NCI-H1048 (cell line): Measurements from ENCODE around the gene UBAP1.
"Not testable (repeated sequence)": the region's sequence is repeated elsewhere in the genome, so short reads cannot be mapped to it uniquely, and the experiment has no call there.

Source experiments
- DNase-seq: peaks from one replicate; lab custom pipeline; 2025; lab: John Stamatoyannopoulos, UW

The UBAP1 gene

DNA sequence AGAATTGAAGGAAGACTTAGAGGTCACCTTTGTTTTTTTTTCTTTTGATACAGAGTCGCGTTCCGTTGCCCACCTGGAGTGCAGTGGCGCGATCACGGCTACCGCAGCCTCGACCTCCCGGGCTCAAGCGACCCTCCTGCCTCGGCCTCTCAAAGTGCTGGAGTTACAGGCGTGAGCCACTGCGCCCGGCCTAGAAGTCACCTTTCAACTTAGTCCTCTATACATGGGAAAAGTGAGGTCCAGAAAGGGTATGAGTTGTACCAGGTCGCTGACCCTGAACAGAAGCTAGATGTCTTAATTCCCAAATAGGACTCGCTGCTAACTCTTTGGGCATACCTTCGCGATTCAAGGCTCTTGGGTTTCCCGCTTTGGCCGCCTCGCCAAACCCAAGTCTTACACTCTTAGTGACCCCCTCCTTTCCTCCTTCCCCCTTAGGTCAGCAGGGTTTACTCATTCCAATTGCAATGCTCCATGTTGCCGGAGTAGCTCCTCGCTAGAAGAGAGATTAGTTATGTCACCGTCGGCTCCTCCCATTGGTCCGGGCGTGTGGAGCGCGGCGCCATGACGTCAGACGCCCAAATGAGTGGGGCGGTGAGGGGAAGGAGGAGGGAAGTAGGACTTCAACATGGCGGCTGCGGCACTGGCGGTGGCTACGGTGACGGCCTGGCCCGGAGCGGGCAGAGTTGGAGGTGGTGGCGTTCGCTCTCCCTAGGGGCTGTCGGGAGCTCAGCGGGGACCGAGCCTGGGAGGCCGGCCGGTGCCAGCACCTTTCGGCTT lies at the start of gene UBAP1:
Gene UBAP1 (plus strand): TSS at position 608 of the 777 bp plus-strand sequence. CDS start 41,872 bp downstream, outside the sequence.
- DNase-seq, result peak; percentile 93

DNA sequence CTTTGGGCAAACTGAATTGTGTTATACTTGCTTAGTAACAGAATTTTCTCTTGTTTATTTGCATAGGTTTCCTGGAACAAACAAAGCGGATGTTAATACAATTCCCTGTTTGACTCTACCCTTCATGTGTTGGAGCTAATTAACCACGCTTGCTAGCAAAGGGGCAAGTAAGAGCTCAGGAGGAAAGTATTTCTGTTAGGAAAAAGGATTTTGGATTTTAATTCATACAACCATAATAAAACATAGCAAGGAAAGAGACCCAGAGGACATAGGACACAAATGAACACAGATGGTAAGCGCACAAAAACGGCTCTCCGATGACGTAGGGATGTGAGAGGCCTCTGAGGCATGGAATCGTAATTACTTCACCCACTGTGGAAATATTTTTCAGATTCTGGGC lies 47.3 kb upstream of the UBAP1 start:
- DNase-seq, result no peak

DNA sequence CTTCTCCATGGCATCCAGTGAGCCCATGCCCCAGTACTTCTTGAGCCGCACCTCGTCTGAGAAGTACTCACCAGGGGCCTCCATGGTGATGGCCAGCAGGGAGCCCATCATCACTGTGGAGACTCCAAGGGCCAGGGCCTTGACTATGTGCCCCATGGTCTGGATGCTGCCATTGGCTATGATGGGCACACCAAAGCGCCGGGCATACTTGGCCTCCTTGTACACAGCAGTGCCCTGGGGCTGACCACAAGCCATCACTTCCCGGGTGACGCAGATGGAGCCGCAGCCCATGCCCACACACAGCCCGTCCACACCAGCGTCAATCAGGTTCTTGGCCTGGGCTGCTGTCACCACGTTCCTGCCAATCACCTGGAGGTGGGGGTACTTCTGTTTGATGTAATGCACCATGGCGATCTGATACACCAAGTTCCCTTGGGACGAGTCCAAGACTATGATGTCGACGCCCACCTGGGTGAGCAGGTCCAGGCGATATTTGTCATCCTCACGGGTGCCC lies 45.4 kb upstream of the UBAP1 start:
- no peak for DNase-seq

DNA sequence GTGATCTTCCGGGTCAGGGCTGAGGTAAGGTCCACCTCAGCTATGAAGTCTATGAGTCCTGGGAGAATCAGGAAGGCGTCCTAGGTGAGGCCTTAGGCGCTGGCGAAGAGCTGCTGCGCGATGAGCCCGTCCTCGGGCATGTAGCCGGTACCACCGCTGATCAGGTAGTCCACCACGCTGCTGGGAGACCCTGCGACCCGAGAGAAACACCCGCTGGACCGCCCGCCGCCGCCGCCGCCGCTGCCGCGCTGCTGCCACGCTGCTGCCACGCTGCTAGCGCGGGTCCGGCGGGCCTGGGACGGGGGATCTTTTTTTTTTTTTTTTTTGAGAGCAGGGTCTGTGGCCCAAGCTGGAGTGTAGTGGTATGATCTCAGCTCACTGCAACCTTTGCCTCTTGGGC lies 44.3 kb upstream of the UBAP1 start:
- no peak for DNase-seq

DNA sequence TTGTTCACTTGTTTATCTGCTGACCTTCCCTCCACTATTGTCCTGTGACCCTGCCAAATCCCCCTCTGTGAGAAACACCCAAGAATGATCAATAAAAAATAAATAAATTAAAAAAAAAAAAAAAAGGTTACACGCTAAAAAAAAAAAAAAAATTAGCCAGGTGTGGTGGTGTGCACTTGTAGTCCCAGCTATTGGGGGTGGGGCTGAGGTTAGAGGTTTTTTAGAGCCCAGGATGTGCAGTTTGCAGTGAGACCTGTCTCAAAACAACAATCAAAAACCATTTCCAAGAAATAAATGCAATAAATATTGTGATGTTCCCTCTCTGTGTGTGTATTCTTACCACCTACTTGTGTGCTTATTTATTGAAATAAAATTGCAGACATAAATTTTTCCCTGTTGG lies 40.2 kb upstream of the UBAP1 start:
- not testable (repeated sequence) for DNase-seq

DNA sequence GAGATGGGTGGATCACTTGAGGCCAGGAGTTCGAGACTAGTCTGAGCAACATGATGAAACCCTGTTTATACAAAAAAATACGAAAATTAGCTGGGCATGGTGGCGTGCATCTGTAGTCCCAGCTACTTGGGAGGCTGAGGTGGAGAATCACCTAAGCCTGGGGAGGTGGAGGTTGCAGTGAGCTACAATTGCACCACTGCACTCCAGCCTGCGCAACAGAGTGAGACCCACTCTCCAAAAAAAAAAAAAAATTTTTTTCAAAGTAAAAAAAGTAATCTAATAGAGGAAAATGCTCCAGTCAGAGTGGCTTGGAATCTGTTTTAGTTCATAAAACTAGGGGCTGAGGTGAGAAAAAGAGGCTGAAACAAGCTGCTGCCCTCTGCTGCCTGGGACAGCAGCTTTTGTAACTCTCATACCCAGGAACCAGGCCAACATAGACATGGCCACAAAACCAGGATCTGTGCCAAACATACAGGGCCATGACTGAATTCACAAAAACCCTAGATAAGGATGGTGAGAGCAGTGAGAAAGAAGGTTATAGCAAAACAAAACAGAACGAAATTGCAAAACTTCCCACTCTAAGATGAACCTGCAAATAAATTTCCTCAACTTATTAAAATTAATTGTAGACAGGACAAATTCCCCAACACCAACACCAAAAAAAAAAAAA lies 39.2 kb upstream of the UBAP1 start:
- DNase-seq, result no peak

DNA sequence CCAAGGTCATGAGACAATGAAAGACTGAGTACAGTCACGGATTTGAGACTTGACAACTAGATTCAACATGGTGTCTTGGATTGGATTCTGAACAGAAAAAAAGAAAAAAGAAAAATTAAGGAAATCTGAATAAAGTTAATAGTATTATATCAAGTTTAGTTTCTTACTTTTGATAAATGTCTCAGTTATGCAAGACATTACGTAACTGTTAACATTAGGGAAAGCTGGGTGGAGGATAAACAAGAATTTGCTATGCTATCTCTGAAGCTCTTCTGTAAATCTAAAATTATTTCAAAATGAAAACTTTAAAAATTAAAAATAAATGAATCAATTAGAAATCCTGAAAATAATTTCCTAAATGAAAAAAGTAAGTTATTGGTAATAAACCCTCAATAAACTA lies 38.0 kb upstream of the UBAP1 start:
- no peak for DNase-seq

DNA sequence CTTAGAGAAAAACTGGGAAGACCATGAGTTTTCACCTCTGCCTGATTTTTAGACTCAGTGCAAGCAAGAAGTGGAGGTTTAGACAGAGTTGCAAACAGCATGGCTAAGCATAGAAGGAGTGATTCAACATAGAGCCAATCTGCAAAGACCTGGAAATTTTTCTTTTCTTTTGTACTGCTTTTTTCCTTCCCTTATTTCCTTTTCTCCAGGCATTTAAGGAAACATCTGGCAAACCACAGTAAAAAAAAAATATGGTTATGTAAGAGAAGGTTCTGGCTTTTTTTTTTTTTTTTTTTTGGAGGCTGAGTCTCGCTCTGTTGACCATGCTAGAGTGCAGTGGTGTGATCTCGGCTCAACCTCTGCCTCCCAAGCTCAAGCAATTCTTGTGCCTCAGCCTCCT lies 35.7 kb upstream of the UBAP1 start:
- DNase-seq, result no peak

DNA sequence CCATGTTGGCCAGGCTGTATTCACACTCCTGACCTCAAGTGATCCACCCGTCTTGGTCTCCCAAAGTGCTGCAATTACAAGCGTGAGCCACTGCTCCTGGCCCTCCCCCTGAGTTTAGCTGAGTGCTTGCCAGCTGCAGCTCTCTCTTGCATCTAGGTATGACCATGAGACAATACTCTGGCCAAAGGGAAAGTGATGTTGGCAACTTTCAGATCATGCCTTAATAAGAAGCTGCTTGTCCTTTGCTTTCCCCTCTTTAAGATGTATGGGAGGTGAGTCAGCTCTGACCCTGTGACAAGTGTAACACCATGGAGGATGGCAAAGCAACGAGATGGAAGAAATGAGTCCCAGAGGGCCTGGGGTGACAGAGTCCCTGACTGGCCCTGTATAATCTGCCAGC lies 33.7 kb upstream of the UBAP1 start:
- no peak for DNase-seq

DNA sequence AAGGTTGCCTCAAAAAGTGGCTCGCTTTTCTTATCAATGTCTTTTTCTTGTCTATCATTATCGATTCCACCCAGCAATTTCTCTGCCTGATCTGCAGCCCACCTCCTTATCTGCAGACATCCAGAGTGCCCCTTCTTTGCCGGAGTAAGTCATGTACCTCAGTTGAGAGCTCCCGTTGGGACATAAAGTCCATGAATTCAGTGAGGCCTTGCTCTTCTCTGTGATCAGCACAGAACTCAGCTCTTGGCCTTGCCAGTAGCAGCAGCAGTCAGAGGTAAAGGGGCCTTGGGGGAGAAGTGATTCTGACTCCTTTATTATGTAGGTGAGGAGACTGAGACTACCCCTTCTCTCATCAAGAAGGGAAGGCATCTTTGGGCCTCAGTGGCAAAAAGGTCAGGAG lies 27.4 kb upstream of the UBAP1 start:
- no peak for DNase-seq

DNA sequence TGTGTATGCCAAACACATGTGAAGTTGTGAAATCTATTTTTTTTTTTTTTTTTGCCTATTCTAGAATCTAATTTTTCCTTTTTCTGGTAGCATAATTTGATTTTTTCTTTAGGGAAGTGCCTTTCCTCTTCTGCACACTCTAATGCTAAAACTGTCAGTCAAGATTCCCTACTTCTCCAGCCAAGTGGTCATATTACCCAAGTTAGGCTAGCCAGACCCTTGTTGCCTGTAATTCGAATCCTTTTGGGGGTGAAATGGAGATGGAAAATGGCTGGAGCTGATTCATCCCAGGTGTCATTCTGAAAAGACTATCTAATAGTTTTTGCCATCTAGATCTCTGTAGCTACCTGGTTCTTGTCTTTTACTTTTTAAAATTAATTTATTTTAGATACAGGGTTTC lies 24.8 kb upstream of the UBAP1 start:
- no peak for DNase-seq

DNA sequence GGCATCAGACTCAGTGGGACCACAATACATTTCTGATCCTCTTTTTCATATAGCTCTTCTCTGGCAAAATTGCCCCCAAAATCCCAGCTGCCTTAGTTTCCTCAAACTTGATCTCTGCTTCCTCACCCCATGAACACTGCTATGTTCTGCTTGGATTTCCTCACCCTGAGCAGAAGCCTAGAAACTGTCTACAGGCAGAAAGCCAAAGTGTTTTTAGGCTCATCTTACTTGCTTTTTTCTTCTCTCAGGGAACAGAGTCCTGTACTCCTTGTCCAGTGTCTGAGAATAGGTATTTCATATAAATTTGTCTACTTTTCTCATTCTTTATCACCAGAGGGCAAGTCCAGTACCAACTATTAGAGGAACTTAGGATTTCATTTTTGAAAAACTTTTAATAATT lies 21.5 kb upstream of the UBAP1 start:
- DNase-seq, result no peak

DNA sequence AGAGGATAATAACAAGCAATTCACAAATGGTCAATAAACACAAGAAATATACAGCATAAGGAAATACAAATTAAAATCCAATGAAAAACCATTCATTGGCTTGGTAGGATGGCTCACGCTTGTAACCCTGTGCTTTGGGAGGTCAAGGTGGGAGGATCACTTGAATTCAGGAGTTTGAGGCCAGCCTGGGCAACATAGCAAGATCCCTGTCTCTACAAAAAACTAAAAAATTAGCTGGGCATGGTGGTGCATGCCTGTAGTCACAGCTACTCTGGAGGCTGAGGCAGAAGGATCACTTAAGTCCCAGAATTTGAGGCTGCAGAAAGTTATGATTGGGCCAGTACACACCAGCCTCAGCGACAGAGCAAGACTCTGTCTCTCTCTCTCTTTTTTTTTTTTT lies 20.9 kb upstream of the UBAP1 start:
- DNase-seq, result no peak

DNA sequence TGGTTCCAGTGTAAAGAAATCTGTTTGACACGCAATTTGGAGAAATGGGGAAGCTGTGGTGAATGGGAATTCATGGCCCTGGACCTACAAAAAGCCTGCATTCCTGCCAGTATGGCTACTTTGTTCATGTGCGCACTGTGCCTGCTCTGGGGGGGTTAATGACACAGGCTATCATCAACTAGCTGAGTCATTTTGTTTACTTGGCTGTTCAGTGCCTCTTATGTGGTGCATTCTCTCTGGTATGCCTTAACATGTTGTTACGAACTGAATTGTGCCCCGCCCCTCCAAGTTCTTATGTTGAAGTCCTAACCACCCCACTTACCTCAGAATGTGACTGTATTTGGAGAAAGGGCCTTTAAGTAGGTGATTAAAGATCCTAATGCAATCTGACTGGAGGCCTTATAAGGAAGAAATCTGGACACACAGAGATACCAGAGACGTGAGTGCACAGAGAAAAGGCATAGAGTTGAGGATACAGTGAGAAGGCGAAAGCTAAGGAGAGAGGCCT lies 20.4 kb upstream of the UBAP1 start:
- DNase-seq, result no peak

DNA sequence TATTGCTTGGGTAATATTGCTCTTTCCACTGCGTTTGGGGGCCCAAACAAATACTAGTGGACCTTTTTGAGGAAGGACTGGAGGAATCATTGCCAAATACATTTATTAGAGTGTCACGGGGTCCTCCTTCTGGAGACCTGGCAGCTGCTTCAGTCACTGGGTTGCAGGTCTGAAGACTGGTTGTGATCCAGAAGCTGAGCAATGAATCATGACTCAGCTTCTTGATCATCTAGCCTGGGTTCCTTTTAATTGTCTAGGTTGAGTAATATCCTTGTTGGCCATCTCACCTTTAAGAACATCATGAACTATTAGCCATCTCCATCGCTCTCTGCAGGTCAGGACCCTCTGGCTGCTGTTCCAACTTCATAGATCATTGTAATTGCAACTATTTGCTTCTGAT lies 15.4 kb upstream of the UBAP1 start:
- no peak for DNase-seq

DNA sequence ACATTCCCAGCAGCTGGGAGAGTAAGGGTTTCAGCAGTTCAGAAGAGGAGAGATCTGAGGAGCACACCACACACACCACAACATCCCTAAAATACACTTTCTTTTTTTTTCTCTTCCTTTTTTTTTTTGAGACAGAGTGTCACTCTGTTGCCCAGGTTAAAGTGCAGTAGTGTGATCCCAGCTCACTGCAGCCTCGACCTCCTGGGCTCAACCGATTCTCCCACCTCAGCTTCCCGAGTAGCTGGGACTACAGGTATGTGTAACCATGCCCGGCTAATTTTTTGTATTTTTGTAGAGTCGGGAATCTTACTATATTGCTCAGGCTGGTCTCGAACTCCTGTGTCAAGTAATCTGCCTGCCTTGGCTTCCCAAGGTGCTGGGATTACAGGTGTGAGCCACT lies 9.7 kb upstream of the UBAP1 start:
- no peak for DNase-seq

DNA sequence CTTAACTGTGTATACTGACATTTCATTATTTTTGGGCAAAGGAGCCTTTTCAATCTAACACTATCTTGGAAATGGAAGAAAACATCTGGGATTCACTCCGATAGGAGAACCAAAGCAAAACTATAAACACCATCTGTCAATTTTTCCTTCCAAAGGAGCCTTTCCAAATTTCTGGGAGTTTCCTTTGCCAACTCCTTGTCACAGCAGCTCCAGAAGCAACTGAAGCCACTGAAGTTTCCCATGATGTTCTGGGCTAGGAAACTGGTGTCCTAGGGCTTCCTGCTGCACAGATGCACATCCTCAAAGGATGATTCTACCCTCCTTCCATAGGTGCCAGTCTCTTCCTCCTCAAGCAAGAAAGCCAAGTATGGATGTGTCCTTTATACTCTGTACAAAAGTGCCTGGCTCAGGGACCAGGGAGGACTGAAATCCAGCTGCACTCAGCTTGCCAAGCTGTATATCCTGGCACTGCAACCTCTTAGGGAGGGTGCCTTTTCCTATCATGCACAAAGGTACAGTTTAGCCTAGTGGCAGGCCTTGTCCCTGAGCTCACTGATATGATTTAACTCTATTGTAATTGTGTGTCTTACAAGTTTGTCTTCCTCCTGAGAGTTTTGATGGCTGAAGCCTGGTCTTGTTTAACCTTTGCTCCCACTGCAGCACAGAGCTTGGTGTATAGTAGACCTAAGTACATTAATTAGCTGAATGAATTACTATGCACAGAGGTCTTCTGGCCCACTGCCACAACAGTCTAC lies 8.4 kb upstream of the UBAP1 start:
- DNase-seq, result no peak

DNA sequence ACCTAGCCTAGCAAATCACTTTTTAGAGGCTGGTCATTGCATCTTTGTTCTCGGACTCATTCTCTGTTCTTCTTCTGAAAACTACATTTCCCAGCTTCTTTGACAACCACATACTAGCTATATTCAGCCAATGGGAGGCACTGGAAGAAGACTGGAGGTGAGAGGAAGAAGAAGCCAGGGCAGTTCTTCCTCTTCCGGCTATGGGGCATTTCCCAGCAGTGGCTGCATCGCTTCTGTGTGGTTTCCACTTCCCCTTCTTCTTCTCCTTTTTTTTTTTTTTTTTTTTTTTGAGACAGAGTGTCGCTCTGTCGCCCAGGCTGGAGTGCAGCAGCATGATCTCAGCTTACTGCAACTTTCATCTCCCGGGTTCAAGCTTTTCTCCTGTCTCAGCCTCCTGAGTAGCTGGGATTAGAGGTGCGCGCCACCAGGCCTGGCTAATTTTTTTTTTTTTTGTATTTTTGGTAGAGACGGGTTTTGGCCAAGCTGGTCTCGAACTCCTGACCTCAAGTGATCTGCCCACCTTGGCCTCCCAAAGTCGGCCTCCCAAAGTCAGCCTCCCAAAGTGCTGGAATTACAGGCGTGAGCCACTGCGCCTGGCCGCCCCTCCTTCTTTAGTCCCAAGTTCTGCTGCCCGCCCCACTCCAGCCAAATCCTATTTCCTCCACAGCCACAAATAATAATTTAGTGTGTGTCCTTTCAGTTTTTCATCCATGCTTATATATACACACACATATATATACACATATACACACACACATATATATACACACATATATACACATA lies 6.9 kb upstream of the UBAP1 start:
- DNase-seq, result no peak

DNA sequence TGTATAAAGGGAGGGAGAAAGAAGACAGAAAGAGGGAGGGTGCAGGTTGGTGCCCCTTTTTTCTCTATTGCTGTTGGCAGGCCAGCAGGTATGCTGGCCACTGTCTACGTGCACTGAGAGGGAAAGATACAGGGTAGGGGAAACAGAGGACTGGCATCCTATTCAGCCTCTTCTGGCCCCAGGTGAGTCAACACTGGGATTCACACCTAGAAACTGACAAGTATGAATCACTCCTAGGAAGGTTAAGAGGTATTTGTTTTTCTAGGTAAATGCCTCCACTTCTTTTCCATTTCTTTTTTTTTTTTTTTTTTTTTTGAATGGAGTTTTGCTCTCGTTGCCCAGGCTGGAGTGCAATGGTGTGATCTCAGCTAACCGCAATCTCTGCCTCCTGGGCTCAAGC lies 2.8 kb upstream of the UBAP1 start:
- no peak for DNase-seq

DNA sequence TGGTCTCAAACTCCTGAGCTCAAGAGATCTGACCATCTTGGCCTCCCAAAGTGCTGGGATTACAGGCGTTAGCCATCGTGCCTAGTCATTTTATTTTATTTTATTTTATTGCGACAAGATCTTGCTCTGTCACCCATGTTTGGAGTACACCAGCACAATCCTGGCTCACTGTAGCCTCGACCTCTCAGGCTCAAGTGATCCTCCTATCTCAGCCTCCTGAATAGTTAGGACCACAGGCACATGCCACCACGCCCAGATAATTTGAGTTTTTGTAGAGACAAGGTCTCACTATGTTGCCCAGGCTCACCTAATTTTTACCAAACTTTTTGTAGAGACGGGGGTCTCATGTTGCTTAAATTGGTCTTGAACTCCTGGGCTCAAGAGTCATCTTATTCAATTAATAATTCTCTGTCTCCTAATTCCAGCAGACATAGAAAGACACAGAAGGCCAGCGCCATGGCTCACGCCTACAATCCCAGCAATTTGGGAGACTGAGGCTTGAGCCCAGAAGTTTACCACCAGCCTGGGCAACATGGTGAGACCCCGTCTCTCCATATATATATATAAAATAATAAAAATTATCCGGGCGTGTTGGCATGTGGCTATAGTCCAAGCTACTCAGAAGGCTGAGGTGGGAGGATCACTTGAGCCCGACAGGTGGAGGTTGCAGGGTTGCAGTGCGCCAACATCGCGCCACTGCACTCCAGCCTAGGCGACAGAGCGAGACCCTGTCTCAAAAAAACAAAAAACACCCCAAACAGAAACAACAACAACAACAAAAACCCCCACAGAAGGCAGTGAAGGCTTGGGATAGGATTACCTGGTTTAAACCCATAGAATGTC lies 1.0 kb upstream of the UBAP1 start:
- no peak for DNase-seq
